Lower lobe of right lung (tissue), 2 donors: ENCODE data around the gene ARL6IP4. TPM values are rescaled to one million over a fixed set of nuclear protein-coding genes. Genes with fewer than 3 reads are reported as not detected.

Experiments used
- ATAC-seq, 2 donors: fragments of 200-7000 bp; cut with Tn5 transposase; one replicate each; pipeline ENCODE4 v1.9.1; 2020 to 2022; ENCODE audit warnings: mild to moderate bottlenecking in 2 of 2, moderate library complexity in 2 of 2
- DNase-seq: peaks from one replicate; pipeline ENCODE4 v3.0.0-alpha.2; 2020
- H3K27ac ChIP-seq: fragments of 200-600 bp; one replicate; pipeline ENCODE4 v1.8.0; 2022
- H3K27me3 ChIP-seq: fragments of 200-600 bp; one replicate; pipeline ENCODE4 v1.8.0; 2022; ENCODE audit warnings: low read depth
- H3K36me3 ChIP-seq: fragments of 200-600 bp; one replicate; pipeline ENCODE4 v1.8.0; 2022; ENCODE audit warnings: mild to moderate bottlenecking
- H3K4me1 ChIP-seq: fragments of 200-600 bp; one replicate; pipeline ENCODE4 v1.8.0; 2022
- H3K4me3 ChIP-seq: fragments of 200-600 bp; one replicate; pipeline ENCODE4 v1.8.0; 2022; ENCODE audit warnings: mild to moderate bottlenecking
- H3K9me3 ChIP-seq: fragments of 200-600 bp; one replicate; pipeline ENCODE4 v1.8.0; 2022
- intact Hi-C: fragments of 100-400 bp; cut with DNase I; formaldehyde crosslinking; loops from one replicate; pipeline ENCODE4 v1.11.0; 2022
- long read RNA-seq: library from polyadenylated mRNA; unstranded; transcript quantifications from one replicate; pipeline ENCODE4 v2.0.0, GENCODE V29; 2021
- total RNA-seq: library from RNA; stranded (reverse); fragmentation: NEBNext Ultra II Directional; extraction: Animal tissue kit (Norgen Biotek cat#: 25700); gene quantifications from one replicate; pipeline ENCODE4 v1.2.1, GENCODE V29; 2021
- TF ChIP-seq, protein P1 (sequence below): fragments of 200-600 bp; IDR thresholded peaks from one replicate; pipeline ENCODE4 v1.8.0; 2022; ENCODE audit warnings: antibody characterized with exemption, mild to moderate bottlenecking
- donor health status: DM: no; HTN: yes; CAD: no; lungs with severe emphysema.

Gene ARL6IP4
- total RNA-seq, result 139 TPM
- long read RNA-seq, transcript ARL6IP4-220 (6 exons, 1,591 nt), result minor isoform, 20 of 221 reads
- long read RNA-seq, transcript ARL6IP4-208 (6 exons, 796 nt), result minor isoform, 24 of 221 reads
- long read RNA-seq, transcript ARL6IP4-201 (6 exons, 1,644 nt), result minor isoform, 10 of 221 reads
- long read RNA-seq, transcript ARL6IP4-210 (6 exons, 1,491 nt), result major isoform, 26 of 221 reads
- long read RNA-seq, partial matches to known transcripts, result 40 of 221 reads
- long read RNA-seq, other reads (novel, unspliced or antisense), result 93 of 221 reads

- intact Hi-C loops, result no loop called here
- peaks cover 86% of the 10 kb centered on the region for H3K4me1 ChIP-seq
- ATAC-seq (peak; percentile 79 to 89), DNase-seq (peak; percentile 83)
- no peaks in the 10 kb centered on the region for H3K27me3 ChIP-seq
- no peaks in the 10 kb centered on the region for H3K9me3 ChIP-seq
- TF ChIP-seq, protein P1, sequence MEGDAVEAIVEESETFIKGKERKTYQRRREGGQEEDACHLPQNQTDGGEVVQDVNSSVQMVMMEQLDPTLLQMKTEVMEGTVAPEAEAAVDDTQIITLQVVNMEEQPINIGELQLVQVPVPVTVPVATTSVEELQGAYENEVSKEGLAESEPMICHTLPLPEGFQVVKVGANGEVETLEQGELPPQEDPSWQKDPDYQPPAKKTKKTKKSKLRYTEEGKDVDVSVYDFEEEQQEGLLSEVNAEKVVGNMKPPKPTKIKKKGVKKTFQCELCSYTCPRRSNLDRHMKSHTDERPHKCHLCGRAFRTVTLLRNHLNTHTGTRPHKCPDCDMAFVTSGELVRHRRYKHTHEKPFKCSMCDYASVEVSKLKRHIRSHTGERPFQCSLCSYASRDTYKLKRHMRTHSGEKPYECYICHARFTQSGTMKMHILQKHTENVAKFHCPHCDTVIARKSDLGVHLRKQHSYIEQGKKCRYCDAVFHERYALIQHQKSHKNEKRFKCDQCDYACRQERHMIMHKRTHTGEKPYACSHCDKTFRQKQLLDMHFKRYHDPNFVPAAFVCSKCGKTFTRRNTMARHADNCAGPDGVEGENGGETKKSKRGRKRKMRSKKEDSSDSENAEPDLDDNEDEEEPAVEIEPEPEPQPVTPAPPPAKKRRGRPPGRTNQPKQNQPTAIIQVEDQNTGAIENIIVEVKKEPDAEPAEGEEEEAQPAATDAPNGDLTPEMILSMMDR, result no peak
- H3K4me3 ChIP-seq, result peak within 1 kb of the TSS; percentile 97
- peak within 1 kb of the TSS; percentile 89 for H3K27ac ChIP-seq
- H3K36me3 ChIP-seq, result peaks cover 34% of the 10 kb centered on the region
Observed at GRCh38 chr12:122980183-122981035, at the start of gene ARL6IP4. ARL6IP4 (plus strand) TSS chr12:122980681; CDS start chr12:122981140, 459 bp downstream.

- TF ChIP-seq, protein P1, result no peak
- ATAC-seq, result no peak
- Histone ChIP-seq H3K4me3 (no peak overlapping the region), H3K36me3 (peaks cover 4% of the 10 kb centered on the region), H3K27ac (no peak overlapping the region), H3K27me3 (no peaks in the 10 kb centered on the region), H3K4me1 (no peaks in the 10 kb centered on the region), H3K9me3 (no peaks in the 10 kb centered on the region)
- no peak for DNase-seq
- intact Hi-C loops, result no loop called here
Observed at GRCh38 chr12:122932207-122932606, 48.3 kb upstream of the ARL6IP4 start.

GRCh38 chr12:122934722-122935121 is 45.8 kb upstream of the ARL6IP4 start:
- no peaks in the 10 kb centered on the region for H3K9me3 ChIP-seq
- intact Hi-C loops, result no loop called here

DNA sequence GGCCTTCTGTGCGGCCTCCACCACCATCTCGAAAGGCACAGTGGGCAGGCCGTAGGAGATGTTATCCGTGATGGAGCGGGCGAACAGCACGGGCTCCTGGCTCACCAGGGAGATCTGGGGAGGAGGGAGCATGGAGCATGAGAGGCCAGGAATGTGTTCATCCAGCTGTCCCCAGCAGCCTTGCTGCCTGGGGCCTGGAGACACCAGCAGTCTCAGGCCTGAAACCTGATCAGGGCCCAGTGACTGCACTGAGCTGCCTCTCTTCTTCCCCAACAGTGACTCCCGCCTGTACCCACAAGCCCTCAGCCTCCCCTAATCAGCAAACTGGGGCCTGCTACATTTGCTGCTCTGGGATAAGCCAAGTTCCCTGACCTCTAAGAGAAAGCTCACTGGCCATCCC is 45.2 kb upstream of the ARL6IP4 start:
- intact Hi-C loops, result no loop called here
- Histone ChIP-seq H3K36me3 (peaks cover 4% of the 10 kb centered on the region), H3K27ac (no peak overlapping the region), H3K9me3 (no peaks in the 10 kb centered on the region), H3K4me1 (no peaks in the 10 kb centered on the region), H3K4me3 (no peak overlapping the region), H3K27me3 (no peaks in the 10 kb centered on the region)
- DNase-seq (no peak), ATAC-seq (no peak)
- TF ChIP-seq, protein P1, result no peak

More at GRCh38 chr12:122934722-122935121, 45.8 kb upstream of the ARL6IP4 start:
- no peak for DNase-seq
- Histone ChIP-seq H3K4me3 (no peak overlapping the region), H3K27me3 (no peaks in the 10 kb centered on the region), H3K4me1 (no peaks in the 10 kb centered on the region), H3K36me3 (peaks cover 4% of the 10 kb centered on the region), H3K27ac (no peak overlapping the region)
- ATAC-seq, result no peak
- TF ChIP-seq, protein P1, result no peak

- peak; percentile 20 to 24 for ATAC-seq
- Histone ChIP-seq H3K36me3 (peaks cover 4% of the 10 kb centered on the region), H3K27ac (no peak overlapping the region), H3K27me3 (no peaks in the 10 kb centered on the region), H3K4me1 (peaks cover 5% of the 10 kb centered on the region), H3K9me3 (no peaks in the 10 kb centered on the region), H3K4me3 (no peak overlapping the region)
- intact Hi-C loops, result no loop called here
- TF ChIP-seq, protein P1, result no peak
- no peak for DNase-seq
Observed at GRCh38 chr12:122937622-122938091, 42.8 kb upstream of the ARL6IP4 start.
